ENCODE results near the gene FXYD2. TPM values are rescaled to one million over a fixed set of nuclear protein-coding genes. Genes with fewer than 3 reads are reported as not detected.
A peak's percentile ranks its signal among the peaks of the same experiment; 100 is the strongest.

FXYD2 gene
- total and polyA plus RNA-seq, 2 of the 13 experiments (the other 11 are each of a cell fraction or from before 2014, with no cell fraction given) = 45.9 to 106 TPM

- TF ChIP-seq ZNF513 (CRISPR knock-in tag; conservative IDR thresholded peaks at IDR 0.05) = no peak
- TF ChIP-seq BORCS8-MEF2B (CRISPR knock-in tag; IDR thresholded peaks at IDR 0.05) = no peak
- TF ChIP-seq MLLT10 (CRISPR knock-in tag; IDR thresholded peaks at IDR 0.05) = no peak
- no peak for TF ChIP-seq ZBTB3 (CRISPR knock-in tag; IDR thresholded peaks at IDR 0.05; ENCODE audit: borderline replicate concordance, low read depth)
- peak; percentile 92 for TF ChIP-seq CTCF (CRISPR knock-in tag; IDR thresholded peaks at IDR 0.05)
- no peak for TF ChIP-seq KLF12 (CRISPR knock-in tag; IDR thresholded peaks at IDR 0.05; ENCODE audit: borderline replicate concordance)
- no peak for TF ChIP-seq ZNF432 (CRISPR knock-in tag; IDR thresholded peaks at IDR 0.05; ENCODE audit: borderline replicate concordance)
- peak; percentile 30 for TF ChIP-seq RBM22 (optimal IDR thresholded peaks at IDR 0.05; ENCODE audit: low read length)
- no peak for TF ChIP-seq PREB (CRISPR knock-in tag; IDR thresholded peaks at IDR 0.05)
- TF ChIP-seq ZEB1 (IDR thresholded peaks at IDR 0.05; ENCODE audit: insufficient replicate concordance, low read depth) = no peak
- no peak for TF ChIP-seq SKI (IDR thresholded peaks at IDR 0.05; ENCODE audit: partially characterized antibody)
- no peak for TF ChIP-seq RFX1 (IDR thresholded peaks at IDR 0.05)
- no peak for TF ChIP-seq ARID5B (CRISPR knock-in tag; IDR thresholded peaks at IDR 0.05)
- no peak for TF ChIP-seq ZNF770 (CRISPR knock-in tag; IDR thresholded peaks at IDR 0.05)
- TF ChIP-seq MXD1 (CRISPR knock-in tag; IDR thresholded peaks at IDR 0.05) = no peak
- TF ChIP-seq U2AF1 (optimal IDR thresholded peaks at IDR 0.05; ENCODE audit: low read depth, low read length) = no peak
- no peak for TF ChIP-seq ZNF589 (CRISPR knock-in tag; conservative IDR thresholded peaks at IDR 0.05)
- no peak for TF ChIP-seq ZFP82 (CRISPR knock-in tag; IDR thresholded peaks at IDR 0.05; ENCODE audit: borderline replicate concordance)
Observed at GRCh38 chr11:117817368-117818040, 7.0 kb downstream of the FXYD2 start (continued).

Data from HepG2 (cell line).